NT2/D1 (cell line): ENCODE data around the gene CINP.

ENCODE experiments used
- SUZ12 ChIP-seq: IDR thresholded peaks from 2 replicates; pipeline ENCODE4 v1.6.1; 2011; ENCODE audit not compliant: insufficient read length, insufficient read depth; ENCODE audit errors: extremely low read depth
- YY1 ChIP-seq: IDR thresholded peaks from 2 replicates; pipeline ENCODE4 v1.6.1; 2011; ENCODE audit not compliant: insufficient read length, insufficient read depth
- ZNF274 ChIP-seq: IDR thresholded peaks from 2 replicates; pipeline ENCODE4 v1.6.1; 2011; ENCODE audit warnings: mild to moderate bottlenecking, low read depth, low read length

DNA sequence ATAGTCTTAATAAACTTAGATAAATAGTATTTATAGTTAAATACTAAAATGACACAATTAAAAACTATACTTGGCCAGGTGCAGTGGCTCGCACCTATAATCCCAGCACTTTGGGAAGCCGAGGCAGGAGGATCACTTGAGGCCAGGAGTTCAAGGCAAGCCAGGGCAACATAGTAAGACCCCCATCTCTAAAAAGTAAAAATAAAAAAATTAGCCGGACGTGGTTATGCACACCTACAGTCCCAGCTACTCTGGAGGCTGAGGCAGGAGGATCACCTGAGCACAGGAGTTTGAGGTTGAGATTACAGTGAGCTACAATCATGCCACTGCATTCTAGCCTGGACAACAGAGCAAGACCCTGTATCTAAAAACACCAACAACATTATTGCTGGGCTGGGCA lies 16.0 kb downstream of the CINP start:
- TF ChIP-seq ZNF274 (no peak), SUZ12 (no peak), YY1 (no peak)
